Measurements from ENCODE around the gene CDH23.

The CDH23 gene

DNA sequence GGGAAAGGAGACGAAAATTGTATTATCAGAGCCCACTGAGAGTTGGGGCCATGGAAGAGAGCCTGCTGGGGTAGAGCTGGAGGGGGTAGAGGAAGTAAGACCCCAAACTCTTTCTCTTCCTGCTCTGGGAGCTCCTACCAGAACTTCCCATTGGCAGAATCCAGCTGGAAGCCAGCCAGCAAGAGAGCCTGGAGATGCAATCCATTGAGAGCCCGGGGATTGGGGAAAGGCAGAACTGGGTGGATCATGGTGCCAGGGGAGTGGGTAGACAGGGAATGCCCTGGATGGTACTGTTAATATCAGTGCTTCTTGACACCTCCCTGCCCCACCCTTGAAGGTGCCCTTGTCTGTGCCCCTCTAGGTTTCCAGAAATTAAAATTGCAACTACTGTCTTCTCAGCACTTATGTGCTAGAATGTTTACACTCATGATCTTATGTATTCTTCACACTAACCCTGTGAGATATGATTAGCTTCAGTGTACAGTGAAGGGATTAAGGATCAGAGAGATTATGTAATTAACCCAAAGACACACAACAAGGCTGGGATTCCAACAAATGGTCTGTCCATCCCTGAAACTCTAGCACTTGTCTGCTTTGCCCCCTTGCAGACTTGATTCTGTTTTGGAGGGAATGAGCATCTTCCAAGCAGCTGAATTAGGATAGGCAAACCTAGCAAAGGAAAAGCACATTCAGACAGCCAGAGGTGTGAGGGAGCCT, 168.7 kb downstream of the CDH23 start:
- DNase-seq (ENCODE audit: low read depth): no peak

DNA sequence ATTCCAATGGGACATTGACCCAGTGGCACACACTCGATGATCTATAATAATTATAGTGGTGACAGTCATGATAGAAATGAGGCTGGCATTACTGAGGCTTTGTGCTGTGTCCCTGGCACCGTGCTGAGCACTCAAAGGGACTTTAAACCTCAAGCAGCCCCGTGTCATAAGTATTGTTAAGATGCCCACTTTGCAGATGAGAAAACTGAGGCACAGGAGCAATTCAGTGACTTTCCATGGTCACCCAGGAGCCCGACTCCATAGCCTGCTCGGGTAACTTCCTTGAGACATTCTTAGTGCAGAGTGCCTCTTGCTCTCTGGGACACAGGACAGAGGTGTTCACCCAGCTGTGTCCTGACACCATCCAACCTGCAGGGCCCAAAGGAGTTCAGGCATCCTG, 170.3 kb downstream of the CDH23 start:
- DNase-seq (ENCODE audit: low read depth): no peak

DNA sequence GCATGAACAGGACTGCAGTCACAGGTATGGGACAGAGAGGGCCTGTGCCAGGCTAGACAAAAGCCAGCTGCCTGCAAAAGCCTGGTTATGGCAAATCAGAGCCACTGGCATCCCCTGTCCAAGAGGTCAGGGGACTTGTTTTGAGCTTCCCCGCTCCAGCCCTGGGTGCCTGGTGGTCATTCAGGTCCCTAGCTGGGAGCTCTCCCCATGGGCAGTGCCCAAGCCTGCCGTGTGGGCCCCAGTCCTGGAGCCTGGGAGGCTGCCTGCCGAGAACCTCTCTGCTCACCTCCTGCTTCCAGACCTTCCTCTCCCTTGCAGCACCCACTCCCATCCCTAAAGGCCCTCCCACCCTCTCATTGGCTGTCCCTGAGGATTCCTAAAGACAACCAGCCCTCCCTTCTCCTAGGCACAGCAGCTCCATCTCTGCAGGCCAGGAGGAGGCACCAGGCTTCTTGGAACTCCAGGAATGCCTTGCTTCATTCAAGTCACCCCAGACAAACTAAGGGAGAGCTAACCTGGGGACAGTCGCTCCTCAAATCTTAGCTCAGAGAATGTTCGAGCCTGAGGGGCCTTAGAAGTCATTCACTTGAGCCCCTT, 172.3 kb downstream of the CDH23 start:
- DNase-seq (ENCODE audit: low read depth): no peak

DNA sequence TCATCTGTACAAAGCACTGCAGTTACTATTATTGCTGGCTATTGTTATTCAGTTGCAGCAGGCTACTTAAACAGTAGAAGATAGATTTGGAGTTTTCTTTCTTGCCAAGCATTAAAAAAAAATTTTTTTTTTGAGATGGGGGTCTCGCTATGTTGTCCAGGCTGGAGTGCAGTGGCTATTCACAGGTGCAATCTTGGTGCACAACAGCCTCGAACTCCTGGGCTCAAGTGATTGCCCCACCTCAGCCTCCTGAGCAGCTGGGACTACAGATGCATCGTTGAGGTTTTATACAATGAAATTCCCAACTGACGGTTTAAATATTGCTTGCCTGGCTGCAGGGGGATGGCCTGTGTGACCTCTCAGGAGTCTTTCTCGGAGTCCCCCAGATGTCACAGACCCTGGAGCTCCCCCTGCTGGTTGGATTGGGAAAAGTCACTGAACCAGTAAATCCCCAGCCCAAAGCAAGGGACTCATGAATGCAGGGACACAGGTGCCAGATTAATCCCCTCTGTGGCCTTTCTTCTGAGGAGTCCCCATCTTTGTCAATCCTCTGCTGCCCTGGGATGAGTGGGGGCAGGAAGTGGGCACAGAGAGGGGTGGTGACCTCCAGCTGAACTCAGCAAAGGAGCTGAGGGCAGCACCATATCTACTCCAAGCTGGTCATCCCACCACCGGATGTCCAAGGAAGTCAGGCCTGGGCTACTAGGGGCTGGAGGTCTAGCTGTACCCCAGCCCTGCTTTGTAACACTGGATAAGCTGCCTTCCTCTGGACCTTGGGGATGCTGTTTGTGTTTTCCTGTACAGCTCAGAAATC, 173.3 kb downstream of the CDH23 start:
- DNase-seq (ENCODE audit: low read depth): peak; percentile 51

DNA sequence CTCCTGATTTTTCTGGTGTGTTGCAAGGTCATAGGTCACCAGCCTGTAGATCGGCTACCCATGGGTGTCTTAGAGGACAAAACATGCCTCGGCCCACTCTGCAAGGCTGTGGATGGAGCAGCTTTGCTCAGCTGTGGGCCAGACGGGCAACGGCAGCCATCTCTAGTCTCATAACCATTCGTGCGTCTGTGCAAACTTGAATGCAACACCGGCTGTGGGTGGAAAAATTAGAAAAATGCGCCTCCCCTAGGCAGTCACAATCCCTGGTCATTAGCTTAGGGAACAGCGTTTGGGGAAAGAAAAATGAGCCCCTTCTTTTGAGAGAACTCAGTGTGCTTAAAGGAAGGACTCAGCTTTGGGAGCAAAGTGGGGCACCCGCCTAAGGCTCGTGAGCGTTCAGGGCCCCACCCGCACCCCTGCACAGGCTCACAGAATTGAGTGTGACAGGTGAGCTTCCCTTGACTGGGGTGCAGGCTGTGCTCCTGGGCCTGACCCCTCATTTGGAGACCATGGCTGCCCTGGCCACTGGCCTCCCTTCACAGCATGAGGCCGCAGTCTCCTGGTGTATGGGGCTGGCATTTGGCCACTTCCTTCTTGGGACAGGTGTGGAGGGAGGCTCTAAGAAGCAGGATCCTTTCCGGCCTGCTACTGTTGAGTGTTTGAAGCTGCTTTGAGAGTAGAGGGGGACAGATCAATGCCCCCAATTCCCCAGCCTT, 174.9 kb downstream of the CDH23 start:
- DNase-seq (ENCODE audit: low read depth): no peak

DNA sequence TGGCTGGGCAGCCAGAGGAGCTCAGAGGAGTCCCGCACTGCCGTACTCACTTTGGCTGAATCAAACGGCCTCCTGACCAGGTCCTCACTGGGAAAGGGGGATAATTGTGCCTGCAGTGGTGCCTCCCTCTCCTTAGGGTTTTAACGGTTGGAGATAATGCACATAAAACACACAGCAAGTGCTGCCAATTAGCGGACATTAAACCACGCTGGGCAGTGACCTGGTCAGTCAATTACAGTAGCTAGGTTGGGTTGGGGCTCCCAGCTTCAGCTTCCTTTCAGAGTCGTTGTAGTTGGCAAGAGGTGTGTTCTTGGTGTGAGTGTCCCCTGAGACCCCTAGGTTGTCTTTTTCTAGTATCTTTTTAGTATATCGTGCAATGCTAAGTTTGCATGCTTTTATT, 176.2 kb downstream of the CDH23 start:
- DNase-seq (ENCODE audit: low read depth): no peak

DNA sequence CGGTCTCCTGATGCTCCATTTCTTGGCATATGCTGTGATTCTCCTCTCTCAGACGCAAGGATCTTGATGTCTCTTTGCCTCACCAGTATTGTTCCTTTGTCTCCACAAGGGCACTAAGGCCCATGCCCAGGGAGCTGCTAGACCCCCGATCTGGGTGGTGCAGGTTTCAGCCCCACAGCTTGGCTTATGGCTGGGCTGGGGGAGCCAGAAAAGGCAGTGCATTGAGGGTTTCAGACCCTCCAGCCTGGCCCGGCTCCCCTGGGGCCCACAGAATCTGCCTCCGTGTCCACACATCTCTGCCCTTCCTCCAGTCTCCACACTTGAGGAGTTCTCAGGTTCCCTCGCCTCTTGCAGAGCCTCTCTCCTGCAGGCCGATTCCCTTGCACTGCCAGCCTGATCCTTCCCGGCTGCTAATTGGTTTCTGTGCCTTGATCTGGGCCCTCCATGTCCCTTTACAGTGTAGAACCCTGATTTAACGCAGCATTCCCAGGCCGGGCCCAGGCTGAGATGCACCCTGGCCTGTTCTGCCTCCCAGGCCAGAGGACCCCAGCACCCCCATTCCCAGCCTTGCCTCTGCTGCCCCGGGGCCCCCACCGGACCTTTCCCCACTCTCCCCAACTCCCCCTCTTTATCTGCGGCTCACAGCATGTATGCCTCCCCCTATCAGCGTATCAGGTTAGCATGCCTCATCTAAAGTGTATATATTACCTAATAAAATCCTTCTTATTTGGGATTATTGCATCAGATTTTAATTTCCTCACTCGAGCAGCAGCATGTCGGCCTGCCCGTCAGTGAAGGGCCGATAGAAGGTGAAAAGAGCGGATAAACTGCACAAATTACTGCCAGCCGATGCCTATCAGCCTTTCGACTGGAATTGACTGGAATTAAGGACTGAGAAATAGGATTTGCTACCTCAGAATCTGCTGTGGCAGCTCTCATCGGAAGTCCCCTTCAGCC, 177.1 kb downstream of the CDH23 start:
- no peak for DNase-seq (ENCODE audit: low read depth)

DNA sequence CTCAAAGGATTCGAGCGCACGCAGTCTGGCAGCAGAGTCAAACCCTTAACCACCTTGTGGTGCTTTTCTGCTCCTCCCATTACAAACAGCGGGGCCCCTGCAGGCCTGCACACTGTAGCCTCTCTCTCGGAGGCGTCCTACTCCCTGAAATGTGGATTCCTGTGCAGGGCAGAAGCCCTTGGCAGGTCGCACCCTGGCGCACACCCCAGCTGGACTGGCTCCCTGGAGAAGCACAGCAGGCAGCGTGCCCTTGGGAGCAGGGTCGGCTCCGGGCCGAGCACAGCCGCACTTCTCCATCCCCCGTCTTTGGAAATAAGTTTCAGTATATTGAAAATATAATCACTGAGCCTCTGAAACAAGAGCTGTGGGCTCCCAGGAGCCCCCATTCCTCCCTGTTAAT, 178.7 kb downstream of the CDH23 start:
- no peak for DNase-seq (ENCODE audit: low read depth)

DNA sequence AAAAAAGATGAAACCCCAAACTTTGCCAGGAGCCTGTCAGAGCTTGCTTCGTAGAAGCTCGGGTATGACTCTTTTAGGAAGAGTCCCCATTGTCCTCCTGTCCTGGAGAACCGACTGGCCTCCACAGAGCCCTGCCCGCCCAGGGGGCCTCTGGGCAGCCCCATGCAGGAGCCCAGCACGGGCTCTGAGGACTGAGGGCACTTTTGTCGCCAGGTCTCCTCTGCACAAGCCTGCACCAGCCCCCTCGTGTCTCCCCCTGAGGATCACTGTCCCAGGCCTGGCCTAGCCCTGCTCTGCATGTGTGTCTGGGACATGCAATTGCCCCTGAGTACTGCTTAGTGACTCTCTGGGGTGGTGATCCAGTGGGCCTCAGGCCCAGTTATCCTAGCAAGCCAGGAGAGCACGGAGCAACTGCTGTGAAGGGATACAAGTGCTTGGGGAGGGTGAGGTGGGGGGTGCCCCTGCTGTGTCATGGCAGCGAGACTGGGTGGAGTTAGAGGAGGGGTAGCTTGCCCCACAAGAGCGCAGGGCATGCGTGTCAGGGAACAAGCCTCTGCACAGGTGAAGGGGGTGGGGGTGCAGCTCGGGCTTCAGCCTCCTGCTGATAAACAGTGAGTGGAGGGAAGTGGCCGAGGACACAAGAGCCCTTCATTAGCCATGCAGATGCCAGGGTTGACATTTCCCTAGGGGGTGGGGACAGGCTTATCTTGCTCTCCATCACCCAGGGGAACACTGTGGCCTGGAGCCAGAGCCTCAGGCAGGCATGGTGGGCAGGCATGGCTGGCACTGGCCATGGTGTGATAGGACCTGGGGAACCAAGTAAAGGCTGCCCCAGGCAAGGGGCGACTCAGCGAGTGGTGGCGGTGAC, 179.4 kb downstream of the CDH23 start:
- DNase-seq (ENCODE audit: low read depth): no peak

DNA sequence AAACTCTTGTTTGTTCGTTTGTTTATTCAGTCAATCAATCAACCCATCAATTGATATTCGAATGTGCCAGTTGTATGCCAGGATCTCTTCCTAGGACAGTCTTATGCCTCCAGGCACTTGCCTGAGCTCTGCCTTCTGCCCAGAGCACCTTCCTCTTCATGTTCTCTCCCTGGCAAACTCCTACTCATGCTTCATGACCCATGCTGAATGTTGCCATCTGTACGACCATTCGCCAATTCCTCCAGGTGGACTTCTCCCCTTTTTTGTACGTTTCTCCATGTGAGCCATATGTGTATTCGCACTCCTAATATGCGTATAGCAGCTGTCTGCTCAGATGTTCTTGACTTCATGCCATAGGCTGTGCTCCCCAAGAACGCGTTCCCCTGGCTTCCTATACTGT, 180.1 kb downstream of the CDH23 start:
- DNase-seq (ENCODE audit: low read depth): no peak

DNA sequence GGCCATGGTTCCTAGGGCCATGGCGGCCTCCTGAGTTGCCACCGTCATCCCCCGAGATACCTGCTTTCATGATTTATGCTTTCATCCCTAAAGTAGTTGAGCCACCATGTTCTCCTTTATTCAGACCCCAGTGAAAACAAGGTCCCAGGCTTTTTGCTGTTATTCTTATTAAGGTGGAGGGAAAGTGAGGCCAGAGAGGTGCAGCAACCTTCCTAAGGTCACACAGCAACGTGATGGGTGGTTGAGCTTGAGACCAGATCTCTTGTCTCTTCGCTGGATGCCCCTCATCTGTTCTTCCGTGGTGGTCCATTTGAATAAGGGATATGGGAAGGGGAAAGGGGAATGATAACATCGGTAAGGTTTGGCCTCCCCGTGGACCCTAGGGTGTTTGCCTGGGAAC, 180.6 kb downstream of the CDH23 start:
- no peak for DNase-seq (ENCODE audit: low read depth)

DNA sequence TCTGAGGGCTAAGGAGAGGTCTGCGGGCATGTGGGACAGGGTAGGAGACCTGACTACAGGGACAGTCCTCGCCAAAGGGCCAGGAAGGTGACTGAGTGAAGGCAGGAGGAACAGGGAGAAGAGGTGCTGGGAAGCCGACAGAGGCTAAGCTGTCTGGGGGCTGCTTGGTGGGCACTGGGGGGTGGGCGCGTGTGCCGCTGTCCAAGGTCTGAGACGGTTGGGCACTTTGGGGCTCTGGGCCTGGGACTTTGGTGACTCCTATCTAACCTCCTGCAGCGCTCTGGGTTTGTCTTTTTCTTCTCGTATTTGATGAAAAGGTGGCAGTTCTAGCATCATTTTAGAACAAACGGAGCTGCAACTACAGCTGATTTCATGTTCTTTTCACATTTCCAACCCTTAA, 181.3 kb downstream of the CDH23 start:
- DNase-seq (ENCODE audit: low read depth): no peak

DNA sequence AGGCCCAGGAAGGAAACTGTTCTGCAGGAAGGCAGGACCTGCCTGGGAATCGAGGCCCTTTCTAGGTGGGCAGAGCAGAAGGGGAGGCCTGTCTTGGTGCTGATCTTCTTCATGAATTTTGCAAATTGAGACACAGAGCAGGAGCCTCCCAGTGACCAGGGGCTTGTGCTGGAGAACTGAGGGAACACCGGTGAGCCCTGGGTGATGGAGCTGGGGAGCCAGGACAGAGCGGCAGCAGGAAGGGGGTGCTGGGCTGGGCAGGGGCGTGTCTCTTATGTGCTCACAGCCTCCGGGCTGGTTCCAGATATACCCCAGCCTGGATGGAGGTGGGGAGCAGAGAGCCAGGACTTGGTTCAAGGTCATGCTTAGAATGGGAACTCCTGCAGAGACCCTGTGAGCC, 182.9 kb downstream of the CDH23 start:
- DNase-seq (ENCODE audit: low read depth): no peak

DNA sequence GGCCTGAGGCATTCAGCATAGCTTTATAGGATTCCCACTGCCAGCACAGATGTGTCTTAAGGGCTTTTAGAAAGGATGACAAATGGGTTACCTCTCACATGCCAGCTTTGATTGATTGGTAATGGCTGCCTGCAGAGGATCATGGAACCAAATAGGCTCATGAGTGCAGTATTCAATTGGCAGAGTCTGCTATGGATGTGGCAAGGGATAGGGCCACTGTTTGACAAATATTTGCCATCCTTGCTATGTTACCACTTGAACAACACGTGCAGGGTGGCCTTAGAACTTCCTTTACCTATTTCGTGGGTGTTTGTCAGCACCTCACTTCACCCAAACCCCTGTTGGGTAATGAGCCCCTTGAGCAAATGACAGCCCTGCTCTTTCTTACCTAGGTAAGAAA, 183.7 kb downstream of the CDH23 start:
- DNase-seq (ENCODE audit: low read depth): no peak

DNA sequence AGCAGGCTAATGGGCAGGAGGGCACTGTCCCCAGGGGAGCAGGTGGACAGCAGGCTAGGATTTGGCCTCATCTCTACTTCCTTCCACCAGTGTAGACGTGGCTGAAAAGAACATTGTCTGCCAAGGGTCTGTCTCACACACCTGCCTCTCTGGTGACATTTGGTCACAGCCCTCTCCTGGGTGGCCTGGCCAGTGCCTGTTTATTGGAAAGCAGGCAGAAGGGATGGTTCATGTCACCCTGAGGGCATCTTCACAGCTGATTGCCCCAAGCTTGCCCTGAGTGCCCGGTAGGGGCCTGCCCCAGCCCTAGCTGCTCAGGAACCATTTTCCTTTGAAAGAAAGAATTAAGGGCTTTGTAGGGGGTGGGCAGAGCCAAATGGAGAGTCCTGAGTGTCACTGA, 184.2 kb downstream of the CDH23 start:
- no peak for DNase-seq (ENCODE audit: low read depth)

DNA sequence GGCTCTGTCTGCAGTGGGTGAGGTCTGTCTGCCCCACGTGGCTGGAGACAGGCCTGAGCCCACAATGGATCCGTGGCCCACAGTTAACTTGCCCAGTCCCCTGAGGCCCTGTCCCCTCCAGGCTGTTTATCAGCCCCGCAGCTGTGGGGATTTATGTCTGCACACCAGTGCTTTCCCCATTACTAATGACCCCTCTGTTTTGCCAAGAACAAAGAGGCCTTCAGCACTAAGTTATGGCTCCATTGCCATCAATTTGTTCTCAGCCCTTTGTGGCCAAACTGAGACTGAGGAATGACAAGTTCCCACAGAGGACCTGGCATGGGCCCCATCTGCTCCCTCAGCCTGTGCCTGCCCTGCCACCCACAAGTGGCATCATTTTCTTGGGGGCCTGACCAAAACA, 184.7 kb downstream of the CDH23 start:
- DNase-seq (ENCODE audit: low read depth): no peak

DNA sequence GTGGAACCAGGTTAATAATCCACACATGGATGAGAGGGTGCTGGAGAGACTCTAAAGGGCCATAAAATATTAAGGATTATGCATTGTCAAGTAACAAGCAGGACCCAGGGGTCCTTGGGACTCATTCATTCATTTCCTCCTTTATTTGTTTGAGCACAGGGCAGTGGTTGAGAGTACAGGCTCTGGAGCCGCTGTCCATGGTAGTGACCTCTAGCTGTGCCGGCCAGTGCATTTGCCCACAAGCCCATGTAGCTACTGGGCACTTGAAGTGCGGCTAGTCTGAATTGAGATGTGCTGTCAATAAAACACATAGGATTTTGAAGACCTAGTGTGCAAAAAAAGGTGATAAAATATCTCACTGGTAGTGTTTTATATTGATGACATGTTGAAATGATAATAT, 185.3 kb downstream of the CDH23 start:
- DNase-seq (ENCODE audit: low read depth): no peak

DNA sequence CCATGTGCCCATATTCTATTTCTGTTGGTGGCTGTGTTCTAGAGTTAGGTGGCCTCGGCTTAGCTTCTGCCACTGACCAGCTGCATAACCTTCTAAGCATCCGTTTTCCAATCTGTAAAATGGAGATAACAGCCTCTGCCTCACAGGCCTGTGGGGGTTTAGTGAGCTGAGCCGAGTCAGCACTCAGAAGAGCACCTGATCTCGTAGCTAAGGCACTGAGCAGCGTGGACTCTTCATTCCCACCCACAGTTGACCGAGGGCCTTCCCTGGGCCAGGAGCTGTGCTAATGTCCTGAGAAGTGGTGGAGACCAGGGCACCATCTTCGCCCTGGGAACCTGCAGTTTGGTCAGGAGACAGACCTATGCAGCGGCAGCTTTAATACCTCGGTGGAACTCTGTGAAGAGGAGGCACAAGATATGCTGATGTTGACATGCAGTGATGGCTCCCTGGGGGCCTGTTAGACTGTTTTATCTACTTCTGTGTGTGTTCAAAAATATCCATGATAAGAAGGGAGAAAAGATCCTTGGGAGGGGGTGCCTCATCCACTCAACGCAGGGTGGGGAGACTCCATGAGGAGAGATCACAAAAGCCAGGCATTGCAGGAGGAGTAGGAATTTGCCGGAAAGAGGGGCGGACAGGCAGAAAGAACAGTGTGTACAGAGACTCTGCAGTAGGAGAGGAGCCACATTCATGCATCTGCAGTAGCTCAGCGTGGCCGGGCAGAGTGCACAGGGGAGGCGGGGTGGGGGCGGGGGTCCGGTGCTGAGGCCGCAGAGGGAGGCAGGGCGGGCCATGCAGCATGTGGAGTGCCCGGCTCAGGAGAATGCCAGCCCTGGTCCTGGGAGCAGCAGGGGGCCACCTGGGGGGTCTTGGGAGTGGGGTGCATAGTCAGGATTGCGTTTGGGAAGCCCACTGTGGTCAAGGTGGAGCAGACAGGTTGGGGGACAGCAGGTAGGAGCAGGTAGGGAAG, 186.1 kb downstream of the CDH23 start:
- no peak for DNase-seq (ENCODE audit: low read depth)

DNA sequence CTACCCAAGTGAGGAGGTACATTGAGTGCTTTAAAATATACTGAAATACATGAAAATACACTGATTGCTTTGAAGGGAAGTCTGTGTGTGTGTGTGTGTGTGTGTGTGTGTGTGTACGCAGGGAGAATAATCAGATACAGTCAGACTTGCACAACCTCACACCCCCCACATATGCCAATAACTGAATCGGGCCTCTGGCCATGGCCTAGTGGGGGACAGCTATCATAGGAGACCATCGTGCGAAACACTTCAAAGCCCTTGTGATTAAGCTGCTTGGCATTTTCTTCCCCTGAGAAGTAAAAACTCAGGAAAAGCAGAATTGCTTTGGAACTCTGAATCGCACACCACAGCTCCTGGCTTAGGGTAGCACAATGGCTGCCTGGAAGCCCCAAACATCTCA, 187.7 kb downstream of the CDH23 start:
- no peak for DNase-seq (ENCODE audit: low read depth)

All from stimulated activated CD8-positive, alpha-beta memory T cell treated with anti-CD3 and anti-CD28 coated beads, Interleukin-12 subunit alpha, Interleukin-12 subunit beta, amount 100 ng/mL, for 4 hours (primary cell).